Ramos (cell line): ENCODE results near the gene NANS.
"Not testable (repeated sequence)": the region's sequence is repeated elsewhere in the genome, so short reads cannot be mapped to it uniquely, and the experiment has no call there.

Experiments
- in situ Hi-C: fragments of 300-500 bp; cut with MboI; formaldehyde crosslinking; loops from one replicate; pipeline ENCODE4 v1.14.3; 2022; ENCODE audit warnings: low sequenced_read_pairs; ENCODE audit not compliant: unreplicated experiment

NANS gene

GRCh38 chr9:98056269-98057137 lies at the start of gene NANS:
Gene NANS, plus strand, starts transcription at chr9:98056732. Its CDS starts 77 bp downstream, at chr9:98056809.
- in situ Hi-C loops = loop anchor here (25.0 kb wide), 1 partner anchor 731 kb away; the partner anchor contains the start of gene ANKS6

DNA sequence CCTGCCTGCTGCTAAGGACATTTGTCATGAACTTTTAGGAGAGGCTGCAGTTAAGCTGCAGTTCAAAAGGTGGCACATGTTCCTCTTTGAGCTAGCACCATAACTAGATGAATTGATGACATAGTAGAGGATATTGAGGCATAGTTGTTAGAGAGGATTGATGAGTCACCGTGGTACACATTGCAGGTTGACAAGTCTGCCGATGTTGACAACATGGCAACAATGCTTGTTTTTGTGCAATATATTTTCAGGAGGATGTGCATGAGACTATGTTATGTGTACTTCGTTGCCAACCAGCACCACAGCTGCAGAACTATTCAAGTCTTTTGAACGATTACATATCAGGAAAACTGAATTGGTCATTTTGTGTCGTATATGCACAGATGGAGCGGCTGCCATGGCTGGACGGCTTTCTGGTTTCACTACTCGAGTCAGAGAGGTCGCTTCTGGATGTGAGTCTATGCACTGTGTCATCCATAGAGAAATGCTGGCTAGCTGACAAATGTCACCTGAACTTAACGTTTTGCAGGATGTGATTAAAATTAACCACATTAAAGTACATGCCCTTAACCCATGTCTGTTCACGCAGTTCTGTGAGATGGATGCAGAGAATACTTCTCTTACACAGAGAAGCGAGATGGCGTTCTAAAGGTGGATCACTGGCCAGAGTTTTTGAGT lies 49.1 kb upstream of the NANS start:
- in situ Hi-C loops = no loop called here

GRCh38 chr9:98008764-98009163 lies 47.8 kb upstream of the NANS start:
- in situ Hi-C loops = no loop called here

DNA sequence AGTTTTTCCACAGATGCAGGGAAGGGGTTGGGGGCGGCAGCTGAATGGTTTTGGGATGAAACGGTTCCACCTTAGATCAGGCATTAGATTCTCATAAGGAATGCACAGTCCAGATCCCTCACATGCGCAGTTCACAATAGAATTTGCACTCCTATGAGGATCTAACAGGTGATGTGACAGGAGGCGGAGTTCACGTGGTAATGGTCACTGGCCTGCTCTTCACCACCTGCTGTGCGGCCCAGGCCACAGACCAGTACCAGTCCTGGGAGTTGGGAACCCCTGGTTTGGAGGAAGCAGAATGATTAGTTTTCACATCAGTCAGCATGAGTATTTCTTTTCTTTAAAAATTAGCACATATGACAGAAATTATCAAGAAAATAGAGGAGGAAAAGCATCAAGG lies 47.1 kb upstream of the NANS start:
- in situ Hi-C loops = no loop called here

GRCh38 chr9:98009936-98010335 lies 46.6 kb upstream of the NANS start:
- in situ Hi-C loops = no loop called here

- in situ Hi-C loops = no loop called here
Observed at GRCh38 chr9:98010445-98010844, 46.1 kb upstream of the NANS start.

DNA sequence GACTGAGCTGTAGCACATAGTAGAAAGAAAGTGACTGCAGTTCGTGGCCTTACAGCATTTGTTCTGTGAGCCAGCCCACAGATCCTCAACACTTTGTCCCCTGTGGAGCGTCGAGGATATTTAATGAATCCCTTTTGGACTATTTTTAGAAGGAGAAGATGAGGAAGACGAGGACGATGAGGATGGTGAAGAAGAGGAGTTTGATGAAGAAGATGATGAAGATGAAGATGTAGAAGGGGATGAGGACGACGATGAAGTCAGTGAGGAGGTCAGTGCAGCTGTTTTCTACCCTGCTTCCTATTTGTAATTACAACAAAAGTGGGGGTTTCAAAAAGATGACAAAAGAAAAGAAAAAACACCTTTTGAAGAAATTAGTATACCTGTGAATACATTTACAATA lies 45.4 kb upstream of the NANS start:
- in situ Hi-C loops = no loop called here

DNA sequence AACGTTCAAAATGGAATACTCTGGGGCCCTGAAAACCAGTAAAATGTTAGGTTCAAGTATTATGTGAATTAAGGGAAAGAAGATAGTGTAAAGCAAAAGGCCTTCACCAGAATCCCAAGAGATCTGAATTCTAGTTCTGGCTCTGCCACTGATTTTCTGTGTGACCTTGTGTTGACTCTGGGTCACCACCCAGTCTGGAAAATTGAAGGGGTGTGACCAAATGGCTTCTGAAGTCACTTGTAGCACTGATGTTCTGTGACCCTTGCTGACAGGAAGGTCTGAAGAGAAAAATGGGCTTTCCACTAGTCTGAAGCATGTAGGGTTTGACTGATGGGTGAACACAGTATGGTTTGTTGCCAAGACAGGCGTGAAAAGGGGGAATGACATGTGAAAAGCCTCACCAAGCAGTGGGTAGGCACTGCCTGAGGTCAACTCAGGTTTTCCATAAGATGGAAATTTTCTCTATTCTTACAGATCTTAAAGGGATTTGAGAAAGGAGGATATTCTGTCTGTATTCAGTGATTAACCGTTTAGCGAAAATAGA lies 40.3 kb upstream of the NANS start:
- in situ Hi-C loops = no loop called here

GRCh38 chr9:98017306-98017705 lies 39.2 kb upstream of the NANS start:
- in situ Hi-C loops = no loop called here

GRCh38 chr9:98018347-98018746 lies 38.2 kb upstream of the NANS start:
- in situ Hi-C loops = no loop called here

- in situ Hi-C loops = no loop called here
Observed at GRCh38 chr9:98019098-98019497, 37.4 kb upstream of the NANS start.

DNA sequence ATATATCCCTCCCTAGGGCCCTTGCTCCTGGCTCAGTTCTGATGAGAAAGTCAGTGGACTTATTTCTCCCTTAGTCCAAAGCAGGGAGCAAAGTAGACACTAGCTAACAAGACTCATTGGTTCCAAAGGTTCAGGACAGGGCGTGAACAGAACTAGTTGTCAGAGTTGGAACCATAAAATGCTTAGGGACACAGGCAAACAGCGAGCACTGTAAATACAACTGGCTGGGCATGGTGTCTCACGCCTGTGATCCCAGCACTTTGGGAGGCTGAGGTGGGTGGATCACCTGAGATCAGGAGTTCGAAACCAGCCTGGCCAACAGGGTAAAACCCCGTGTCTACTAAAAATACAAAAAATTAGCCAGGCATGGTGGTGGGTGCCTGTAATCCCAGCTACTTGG lies 36.7 kb upstream of the NANS start:
- in situ Hi-C loops = not testable (repeated sequence)

GRCh38 chr9:98020476-98021145 lies 35.9 kb upstream of the NANS start:
- in situ Hi-C loops = no loop called here

DNA sequence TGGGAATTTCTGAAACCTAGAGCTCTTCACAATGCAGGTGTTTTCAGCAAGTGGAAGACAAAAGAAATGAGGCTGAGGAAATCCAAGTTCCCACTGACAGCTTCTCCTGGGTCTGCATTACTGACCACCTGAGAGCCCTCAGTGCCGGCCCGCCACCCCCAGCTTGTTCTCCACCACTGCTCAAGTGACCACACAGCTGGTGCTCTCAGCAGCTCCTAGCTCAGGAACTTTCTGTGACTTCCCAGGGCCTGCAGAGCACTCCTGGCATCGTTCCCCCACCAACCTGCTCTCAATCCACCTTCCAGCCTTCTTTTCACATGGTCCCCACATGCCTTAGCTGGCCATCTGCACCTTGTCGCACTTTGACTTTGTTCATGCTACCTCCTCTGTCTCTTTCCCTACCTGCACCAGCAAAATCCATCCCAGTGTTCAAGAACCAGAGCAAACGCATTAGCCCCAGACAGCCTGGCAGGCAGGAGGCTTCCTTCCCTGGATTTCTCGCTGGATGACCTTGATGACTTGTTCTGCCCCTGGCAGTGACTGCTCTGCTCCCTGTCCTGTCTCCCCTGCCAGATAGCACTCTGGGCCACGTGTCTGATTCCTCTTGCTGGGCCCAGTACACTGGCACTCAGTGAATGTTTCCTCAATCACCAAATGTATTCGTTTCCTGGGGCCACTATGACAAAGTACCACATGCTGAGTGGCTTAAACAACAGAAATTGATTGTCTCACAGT lies 35.1 kb upstream of the NANS start:
- in situ Hi-C loops = no loop called here

- in situ Hi-C loops = no loop called here
Observed at GRCh38 chr9:98022447-98022846, 34.1 kb upstream of the NANS start.

GRCh38 chr9:98024702-98025101 lies 31.8 kb upstream of the NANS start:
- in situ Hi-C loops = no loop called here

DNA sequence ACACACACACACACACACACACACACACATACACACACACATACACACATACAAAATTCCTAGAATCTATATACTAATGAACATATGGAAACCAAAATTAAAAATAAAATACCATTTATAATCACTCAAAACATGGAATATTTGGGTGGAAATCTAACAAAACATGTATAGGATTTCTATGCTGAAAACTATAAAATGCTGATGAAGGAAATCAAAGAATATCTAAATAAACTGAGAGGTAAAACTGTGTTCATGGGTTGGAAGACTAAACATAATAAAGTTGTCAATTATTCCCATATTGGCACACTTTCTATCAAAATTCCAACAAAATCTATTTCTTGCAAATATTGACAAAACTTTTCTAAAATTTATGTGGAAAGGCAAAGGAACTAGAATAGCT lies 25.4 kb upstream of the NANS start:
- in situ Hi-C loops = no loop called here

DNA sequence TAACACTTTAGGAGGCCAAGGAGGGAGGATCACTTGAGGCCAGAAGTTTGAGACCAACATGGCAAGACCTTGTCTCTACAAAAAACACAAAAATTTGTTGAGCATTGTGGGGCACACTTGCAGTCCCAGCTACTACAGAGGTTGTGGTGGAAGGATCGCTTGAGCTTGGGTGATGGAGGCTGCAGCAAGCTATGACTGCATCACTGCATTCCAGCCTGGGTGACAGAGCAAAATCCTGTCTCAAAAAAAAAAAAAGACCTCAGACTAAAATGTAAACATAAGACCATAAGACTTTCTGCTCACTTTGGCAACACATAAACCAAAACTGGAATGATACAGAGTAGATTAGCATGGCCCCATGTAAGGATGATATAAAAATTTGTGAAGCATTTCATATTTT lies 24.6 kb upstream of the NANS start:
- in situ Hi-C loops = no loop called here

- in situ Hi-C loops = no loop called here
Observed at GRCh38 chr9:98034593-98035546, 21.7 kb upstream of the NANS start.
